HG02852 (cell line): ENCODE measurements around the gene FUT8.

ENCODE experiments used
- ATAC-seq: cut with Tn5 transposase; IDR thresholded peaks from one replicate; pipeline ENCODE4 v1.9.1; 2021; ENCODE audit warnings: mild to moderate bottlenecking, moderate library complexity; ENCODE audit not compliant: unreplicated experiment

The FUT8 gene

DNA sequence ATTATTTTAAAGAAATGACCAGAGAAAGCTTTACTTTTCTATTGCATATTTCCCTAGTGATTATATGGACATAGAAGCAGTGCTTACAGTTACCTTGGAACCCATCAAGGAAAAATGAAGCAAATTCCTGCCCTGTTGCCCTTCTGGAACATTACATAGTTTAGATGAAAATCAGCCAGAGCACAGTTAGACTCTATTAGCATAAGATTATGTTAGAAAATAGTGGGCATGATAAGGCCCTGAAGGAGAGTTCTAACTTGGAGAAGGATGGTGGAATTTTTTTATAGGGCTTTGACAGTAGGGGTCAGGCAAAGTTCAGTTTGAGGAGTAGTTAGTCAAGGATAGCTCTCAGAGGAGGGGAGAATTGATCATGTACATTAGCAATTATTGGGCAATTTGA lies 74.3 kb downstream of the FUT8 start:
- ATAC-seq = no peak

DNA sequence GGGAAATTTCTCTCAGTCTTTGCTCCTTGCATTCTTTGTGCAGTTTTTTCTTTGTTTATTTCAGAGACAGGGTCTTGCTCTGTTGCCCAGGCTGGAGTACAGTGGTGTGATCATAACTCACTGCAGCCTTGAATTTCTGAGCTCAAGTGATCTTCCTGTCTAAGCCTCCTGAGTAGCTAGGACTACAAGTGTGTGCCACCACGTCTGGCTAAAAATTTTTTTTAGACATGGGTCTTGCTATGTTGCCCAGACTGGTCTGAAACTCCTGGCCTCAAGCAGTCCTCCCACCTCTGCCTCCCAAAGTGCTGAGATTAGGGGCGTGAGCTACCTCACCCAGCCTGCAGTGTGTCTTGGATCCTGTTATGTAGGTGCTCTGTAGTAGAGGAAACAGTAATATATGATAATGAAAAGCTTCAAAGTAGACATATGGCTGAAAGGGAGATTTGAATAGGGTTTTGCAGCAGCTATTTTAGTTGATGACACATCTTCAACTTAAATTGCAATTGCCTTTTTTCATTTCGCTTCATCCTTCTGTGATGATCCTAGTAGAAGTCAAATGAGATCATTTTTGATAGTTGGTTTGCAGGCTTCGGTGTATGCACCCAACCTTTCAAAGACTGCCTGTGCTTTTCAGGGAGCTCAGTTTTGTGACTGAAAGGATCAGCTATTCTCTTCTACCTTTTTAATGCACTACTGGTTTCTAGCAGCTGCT lies 75.4 kb downstream of the FUT8 start:
- ATAC-seq = no peak

DNA sequence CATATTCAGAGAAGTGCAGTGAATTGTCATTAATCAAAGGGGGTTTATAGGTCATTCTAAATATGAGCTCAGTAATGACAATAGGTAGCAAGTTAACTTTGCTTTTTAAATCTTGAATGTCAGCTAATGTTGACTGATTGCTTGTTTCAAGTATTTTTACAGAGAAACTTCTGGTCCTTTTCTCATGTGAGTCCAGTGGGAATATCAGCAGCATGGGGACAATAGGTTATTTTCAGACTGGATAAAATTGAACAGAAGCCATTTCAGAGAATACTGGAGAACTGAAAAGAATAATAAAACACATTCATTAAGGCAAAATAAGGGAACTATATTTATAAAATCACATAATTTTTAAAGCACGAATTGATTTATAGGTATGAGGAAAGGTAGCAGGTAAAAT lies 78.7 kb downstream of the FUT8 start:
- no peak for ATAC-seq

DNA sequence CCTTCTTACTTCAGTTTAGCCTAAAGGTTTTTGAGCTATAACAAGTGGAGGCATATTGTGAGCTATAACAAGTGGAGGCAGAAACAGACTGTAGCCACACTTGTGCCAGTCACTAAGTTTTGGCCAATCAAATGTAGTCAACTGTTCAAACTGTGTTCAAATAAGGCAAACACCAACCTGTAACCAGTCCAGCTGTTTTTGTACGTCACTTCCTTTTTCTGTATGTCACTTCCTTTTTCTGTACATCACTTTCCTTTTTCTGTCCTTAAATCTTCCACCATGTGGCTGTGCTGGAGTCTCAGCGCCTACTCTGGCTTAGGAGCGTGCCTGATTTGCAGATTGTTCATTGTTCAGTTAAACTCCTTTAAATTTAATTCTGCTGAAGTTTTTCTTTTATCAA lies 79.7 kb downstream of the FUT8 start:
- no peak for ATAC-seq

DNA sequence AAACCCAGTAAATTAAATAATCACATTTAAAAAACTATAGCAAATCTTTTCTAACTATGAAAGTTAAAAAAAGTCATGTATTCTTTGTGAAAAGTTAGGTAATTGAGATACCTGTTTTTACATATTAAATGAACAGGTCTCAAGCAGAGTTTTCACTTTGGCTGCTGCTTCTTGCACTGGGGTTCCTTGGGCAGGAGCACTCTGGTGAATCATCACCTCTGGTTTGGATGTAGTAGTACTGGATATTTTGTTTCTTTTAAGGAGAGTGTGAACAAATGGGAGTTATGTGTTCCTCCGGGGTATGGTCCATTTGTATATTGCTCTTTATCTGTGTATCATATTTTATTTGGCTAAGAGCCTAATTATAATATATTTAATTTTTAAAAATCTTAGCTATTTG lies 82.7 kb downstream of the FUT8 start:
- ATAC-seq = no peak

DNA sequence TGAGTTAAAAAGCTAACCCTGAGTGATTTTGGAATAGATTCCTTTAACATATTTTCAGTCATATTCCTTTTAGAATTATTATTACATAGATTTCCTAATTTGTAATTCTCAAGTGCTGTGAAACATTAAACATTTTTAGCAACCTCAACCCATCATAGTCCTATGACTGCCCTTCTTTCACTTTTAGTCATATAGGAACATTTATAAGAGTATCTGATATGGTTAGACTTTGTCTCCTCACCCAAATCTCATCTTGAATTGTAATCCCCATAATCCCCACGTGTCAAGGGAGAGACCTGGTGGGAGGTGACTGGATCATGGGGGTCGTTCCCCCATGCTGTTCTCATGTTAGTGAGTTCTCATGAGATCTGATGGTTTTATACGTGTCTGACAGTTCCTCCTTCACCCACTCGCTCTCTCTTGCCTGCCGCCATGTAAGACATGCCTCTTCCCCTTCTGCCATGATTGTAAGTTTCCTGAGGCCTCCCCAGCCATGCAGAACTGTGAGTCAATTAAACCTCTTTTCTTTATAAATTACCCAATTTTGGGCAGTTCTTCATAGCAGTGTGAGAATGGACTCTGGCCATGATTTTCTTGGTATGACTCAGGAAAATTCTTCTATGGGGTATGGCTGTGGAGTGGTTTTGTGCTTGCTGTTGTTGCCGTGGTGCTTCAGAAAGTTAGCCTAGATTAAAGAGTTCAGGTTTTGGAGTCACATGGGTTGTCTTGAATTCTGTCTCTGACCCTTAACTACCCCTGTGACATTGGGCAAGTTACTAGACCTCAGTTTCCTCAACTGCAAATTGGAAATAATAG lies 83.9 kb downstream of the FUT8 start:
- ATAC-seq = no peak

DNA sequence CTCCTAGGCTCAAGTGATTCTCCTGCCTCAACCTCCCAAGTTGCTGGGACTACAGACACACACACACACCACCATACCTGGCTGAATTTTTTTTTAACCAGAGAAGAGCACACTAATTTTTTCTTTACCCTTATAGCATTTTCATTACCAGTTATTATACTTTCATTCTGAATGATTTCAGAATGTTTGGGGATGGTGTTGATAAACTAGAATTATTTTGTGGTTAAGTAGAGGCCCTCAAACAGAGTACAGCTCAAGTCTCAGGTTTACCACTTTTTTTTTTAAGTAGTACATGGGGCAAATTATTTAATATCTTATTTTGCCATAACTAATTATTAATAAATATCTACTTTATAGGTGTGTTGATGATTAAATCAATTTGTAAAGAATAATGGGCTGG lies 86.6 kb downstream of the FUT8 start:
- ATAC-seq = no peak

DNA sequence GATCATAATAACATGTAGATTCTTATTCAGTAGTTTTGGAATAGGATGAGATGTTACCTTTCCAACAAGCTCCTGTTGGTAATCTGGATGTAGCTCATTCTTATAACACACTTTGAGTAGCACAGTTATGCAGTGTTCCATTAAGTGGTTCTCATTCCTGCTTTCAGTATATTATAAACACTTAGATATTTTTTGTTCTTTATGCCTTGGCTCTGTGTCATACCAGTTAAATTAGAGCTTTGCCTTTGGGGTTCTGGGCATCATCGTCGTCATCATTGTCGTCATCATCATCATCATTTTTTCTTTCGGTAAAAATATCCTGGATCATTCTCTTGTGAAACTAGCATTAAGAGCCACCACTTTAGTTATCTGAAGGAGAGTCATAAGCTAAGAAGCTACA lies 87.5 kb downstream of the FUT8 start:
- ATAC-seq = no peak

DNA sequence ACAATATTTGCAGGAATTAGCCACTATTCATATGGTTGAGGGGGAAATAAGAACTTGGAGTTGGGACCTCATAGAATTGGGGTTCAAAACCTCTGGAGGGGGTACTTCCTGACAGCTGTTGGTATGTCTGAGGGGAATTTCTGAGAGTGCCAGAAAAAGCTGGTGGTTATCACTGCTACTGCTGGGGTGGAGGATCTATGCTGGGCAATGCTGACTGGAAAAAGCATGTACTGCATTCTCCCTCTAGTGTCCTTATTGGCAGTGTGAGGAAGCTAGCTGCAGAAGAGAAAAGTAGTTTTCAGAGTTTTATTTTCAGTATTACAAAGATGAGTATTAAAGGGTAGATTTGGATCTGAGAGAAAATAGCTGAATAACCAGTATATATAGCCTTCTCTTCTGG lies 88.8 kb downstream of the FUT8 start:
- ATAC-seq = no peak

DNA sequence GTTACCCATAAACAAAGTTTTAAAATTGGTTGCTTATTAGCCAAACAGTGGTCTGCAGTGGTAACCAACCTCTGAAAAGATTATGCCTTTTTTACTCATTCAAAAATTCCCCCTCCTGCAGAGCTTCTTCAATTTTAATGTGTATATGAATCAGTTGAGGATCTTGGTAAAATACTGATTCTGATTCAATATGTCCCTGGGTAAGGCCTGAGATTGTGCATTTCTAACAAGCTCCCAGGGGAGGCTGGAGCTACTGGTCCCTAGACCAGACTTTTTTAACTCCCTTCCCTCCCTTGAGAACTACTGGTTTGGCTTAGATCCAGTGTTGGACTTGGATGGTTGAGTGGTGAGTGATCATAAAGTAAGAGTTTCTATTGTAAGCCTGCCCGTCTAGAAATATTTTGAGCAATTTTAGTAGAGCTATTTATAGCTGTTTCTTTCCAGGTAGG lies 90.2 kb downstream of the FUT8 start:
- ATAC-seq = no peak

DNA sequence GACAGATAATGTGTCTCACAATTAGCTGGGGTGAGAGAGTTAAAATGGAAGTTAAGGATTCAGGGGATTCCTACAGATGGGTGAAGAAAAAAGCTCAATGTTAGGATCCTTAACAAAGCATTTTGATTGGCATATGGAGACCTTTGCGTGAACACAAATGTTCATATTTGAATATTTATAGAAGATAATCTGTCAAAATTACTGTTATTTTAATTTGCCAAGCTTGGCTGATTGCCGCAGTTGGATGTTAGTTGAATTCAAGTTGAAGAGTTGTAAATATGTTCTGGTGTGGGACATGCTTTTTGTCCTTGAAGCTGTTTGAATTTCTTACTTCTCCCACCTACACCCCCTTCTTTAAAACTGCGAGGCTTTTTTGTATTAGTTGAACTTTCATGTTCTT lies 91.2 kb downstream of the FUT8 start:
- no peak for ATAC-seq

DNA sequence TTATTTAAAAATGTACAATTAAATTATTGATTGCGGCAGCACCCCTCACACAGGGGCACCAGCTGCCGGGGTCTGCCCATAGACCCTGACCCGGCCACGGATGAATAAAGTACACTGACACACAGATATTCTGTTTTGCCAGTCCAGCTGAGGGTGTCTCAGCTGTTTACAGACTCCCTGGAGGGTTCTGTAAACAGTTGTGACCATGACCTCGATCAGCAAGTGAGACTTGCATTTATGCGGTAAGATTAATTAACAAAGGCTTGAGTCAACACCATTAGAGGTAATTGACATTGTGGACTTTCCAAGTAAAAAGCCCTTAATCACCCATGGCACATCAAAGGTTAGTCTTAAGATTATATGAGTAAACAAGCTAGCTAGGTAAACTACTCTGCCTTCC lies 94.3 kb downstream of the FUT8 start:
- ATAC-seq = no peak

DNA sequence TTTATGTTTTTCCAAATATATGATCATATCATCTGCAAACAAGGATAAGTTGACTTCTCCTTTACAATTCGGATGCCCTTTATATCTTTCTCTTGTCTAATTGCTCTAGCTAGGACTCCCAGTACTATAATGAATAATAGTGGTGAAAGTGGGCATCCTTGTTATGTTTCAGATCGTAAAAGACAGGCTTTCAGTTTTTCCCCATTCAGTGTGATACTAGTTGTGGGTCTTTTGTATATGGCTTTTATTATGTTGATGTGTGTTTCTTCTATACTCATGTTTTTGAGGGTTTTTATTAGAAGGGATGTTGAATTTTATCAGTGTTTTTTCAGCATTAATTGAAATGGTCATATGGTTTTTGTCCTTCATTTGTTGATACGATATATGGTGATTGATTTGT lies 97.3 kb downstream of the FUT8 start:
- no peak for ATAC-seq

DNA sequence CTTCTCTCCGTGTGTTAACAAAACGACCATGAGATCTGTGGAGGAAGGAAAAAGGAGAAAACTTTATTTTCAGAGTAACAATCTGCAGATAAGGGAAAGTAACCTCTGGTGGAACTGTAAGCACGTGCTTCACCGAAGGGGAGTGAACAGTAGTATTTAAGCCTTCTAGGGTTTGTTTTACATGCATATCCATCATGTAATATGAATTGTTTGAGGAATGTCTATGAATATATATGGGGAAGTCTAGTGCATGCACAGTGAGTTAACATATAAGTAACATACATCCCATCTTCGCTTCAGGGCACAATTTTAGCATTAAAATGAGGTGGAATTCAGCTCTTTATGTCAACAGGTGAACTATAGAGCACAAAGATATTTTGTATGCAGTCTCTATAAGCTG lies 101.1 kb downstream of the FUT8 start:
- no peak for ATAC-seq

DNA sequence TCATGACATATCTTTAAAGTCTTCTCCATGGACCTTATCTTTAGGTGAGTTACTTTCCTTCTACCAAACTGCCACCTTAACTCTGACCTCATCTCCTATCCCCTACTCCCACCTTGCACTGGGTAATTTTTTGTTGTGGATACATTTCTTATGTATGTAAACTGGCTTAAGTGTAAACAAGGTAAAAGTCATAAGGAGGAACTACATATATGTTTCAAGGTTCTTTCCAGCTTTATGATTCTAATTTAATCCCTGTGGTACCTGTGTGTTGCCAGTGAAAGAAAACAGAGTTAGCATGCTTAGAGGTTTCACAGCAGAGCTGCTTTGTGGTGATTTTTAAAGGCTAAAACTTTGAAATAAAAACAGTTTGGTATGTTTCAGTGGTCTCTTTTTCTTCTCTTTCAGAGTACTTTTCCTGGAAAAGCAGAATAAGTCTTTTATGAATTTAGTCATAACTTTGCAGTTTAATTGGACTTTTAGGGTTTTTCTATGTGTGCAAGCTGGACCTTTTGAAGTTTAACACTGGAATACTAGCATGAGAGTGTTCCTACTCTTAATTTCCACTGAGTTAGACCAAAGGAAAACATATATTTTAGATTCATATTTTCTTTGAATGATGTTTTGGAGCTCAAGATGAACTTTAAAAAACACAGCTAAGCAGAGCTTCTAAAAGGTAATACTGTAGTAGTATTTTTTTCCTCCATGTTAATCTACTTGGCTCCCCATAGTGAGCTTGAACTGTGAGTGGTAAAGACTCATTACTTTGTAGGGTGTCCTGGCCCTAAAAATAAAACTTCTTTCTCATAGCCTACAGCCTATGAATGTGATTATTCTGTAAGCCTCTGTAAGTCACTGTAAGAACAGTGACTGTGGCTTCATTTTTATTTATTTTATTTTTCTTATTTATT lies 105.4 kb downstream of the FUT8 start:
- no peak for ATAC-seq

DNA sequence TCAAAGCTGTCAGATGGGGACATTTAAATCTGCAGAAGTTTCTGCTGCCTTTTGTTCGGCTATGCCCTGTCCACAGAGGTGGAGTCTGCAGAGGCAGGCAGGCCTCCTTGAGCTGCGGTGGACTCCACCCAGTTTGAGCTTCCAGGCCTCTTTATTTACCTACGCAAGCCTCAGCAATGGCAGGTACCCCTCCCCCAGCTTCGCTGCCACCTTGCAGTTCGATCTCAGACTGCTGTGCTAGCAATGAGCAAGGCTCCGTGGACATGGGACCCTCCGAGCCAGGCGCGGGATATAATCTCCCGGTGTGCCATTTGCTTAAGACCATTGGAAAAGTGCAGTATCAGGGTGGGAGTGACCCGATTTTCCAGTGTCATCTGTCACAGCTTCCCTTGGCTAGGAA lies 115.5 kb downstream of the FUT8 start:
- no peak for ATAC-seq

DNA sequence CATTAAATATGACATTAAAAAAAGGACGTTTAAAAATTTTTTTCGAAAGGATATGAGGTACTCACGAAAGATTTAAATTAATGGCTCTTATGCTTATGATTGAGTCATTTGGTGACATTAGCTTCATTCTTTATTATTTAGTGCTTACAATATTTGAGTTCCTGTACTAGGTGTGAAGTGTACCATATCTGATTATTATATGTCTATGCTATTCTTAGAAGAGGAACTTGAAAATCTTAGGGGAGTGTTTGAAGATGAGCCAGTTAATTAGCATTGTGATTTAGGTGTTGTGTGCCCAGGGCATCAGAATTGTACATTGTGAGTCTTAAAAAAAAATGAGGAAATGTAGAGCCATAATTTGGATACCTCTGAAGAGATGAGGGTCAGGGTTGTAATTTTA lies 118.6 kb downstream of the FUT8 start:
- no peak for ATAC-seq

DNA sequence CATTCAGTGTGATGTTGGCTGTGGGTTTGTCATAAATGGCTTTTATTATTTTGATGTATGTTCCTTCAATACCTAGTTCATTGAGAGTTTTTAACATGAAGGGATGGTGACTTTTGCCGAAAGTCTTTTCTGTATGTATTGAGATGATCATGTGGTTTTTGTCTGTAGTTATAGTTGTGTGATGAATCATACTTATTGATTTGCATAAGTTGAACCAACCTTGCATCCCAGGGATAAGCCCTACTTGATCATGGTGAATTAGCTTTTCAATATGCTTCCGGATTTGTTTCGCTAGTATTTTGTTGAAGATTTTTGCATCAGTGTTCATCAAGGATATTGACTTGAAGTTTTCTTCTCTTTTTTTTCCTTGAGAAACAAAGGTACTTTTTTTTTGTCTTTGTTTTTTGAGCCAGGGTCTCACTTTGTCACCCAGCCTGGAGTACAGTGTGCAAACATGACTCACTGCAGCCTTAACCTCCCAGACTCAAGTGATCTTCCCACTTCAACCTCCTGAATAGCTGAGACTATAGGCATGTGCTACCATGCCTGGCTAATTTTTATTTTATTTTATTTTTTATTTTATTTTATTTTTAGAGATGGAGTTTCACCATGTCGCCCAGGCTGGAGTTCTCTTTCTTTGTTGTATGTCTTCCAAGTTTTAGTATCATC lies 121.3 kb downstream of the FUT8 start:
- no peak for ATAC-seq

DNA sequence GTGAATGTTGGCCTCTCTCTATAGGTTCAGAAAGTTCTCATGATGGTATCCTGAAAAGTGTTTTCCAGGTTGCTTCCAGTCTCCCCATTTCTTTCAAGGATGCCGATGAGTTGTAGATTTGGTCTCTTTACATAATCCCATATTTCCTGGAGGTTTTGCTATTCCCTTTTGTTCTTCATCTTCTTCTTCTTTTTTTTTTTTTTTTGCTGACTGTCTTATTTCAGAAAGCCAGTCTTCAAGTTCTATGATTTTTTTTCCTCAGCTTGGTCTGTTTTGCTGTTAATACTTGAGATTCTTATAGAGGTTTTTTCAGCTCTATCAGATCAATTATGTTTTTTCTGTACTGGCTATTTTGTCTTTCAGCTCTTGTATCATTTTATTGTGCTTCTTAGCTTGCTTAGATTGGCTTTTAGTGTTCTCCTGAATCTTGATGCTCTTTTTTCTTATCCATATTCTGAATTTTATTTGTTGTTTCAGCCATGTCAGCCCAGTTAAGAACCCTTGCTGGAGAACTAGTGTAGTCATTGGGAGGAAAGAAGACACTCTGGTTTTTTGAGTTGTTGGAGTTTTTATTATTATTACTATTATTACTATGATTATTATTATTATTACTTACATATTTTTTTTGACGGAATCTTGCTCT lies 124.4 kb downstream of the FUT8 start:
- ATAC-seq = no peak

DNA sequence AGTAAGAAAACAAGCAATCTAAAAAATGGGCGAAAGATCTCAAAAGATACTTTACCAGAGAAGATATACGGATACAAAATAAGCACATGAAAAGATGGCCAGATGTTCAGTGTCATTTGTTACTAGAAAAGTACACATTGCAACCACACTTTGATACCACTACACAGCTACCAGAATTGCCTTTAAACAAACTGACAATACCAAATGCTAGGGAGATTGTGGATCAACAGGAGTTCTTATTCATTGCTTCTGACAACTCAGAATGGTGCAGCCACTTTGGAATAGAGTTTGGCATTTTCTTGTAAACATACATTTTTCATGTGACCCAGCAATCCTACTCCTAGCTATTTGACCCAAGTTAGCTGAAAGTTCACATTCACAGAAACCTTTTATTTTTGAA lies 136.3 kb downstream of the FUT8 start:
- ATAC-seq = no peak

DNA sequence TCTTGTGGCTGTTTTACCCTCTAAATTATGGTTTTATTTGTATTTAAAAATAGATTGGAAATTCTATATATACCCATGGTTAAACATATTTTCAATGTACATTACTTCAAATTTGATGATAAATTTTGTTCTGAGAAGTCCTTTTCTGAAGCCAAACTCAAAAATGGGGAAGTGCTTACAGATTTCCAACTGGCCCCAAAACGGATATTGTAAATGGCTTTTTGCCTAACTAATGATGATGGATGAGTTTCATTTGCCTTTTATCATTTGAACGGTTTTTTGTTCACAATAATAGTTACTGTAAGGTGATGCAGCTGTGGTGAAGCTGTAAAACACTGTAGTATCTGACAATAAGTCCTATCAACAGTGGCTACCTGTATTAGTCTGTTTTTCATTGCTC lies 136.9 kb downstream of the FUT8 start:
- ATAC-seq = no peak
